T follicular helper cell (primary cell): ENCODE measurements around the gene ARAP2.
"Not testable (repeated sequence)": the region's sequence is repeated elsewhere in the genome, so short reads cannot be mapped to it uniquely, and the experiment has no call there.

Experiments used
- DNase-seq: peaks from one replicate; pipeline ENCODE4 v3.0.0-alpha.2; 2020; ENCODE audit warnings: low read depth

The ARAP2 gene

GRCh38 chr4:36182315-36182714 is 62.0 kb downstream of the ARAP2 start:
- not testable (repeated sequence) for DNase-seq

- no peak for DNase-seq
Observed at GRCh38 chr4:36180206-36180605, 64.1 kb downstream of the ARAP2 start.

GRCh38 chr4:36178484-36178883 is 65.8 kb downstream of the ARAP2 start:
- DNase-seq, result no peak

GRCh38 chr4:36177946-36178345 is 66.4 kb downstream of the ARAP2 start:
- no peak for DNase-seq

- DNase-seq, result no peak
Observed at GRCh38 chr4:36174570-36174969, 69.7 kb downstream of the ARAP2 start.

- no peak for DNase-seq
Observed at GRCh38 chr4:36173905-36174304, 70.4 kb downstream of the ARAP2 start.

GRCh38 chr4:36172656-36173055 is 71.7 kb downstream of the ARAP2 start:
- no peak for DNase-seq

GRCh38 chr4:36168127-36168878 is 76.0 kb downstream of the ARAP2 start:
- DNase-seq, result no peak

GRCh38 chr4:36165631-36166005 is 78.7 kb downstream of the ARAP2 start:
- no peak for DNase-seq

GRCh38 chr4:36164900-36165630 is 79.2 kb downstream of the ARAP2 start:
- no peak for DNase-seq

- no peak for DNase-seq
Observed at GRCh38 chr4:36163198-36163597, 81.1 kb downstream of the ARAP2 start.

GRCh38 chr4:36159208-36159607 is 85.1 kb downstream of the ARAP2 start:
- no peak for DNase-seq

GRCh38 chr4:36152735-36153134 is 91.6 kb downstream of the ARAP2 start:
- DNase-seq, result no peak

GRCh38 chr4:36142504-36142903 is 101.8 kb downstream of the ARAP2 start:
- no peak for DNase-seq

GRCh38 chr4:36141186-36141585 is 103.1 kb downstream of the ARAP2 start:
- no peak for DNase-seq

- no peak for DNase-seq
Observed at GRCh38 chr4:36140421-36140820, 103.9 kb downstream of the ARAP2 start.

GRCh38 chr4:36138220-36138619 is 106.1 kb downstream of the ARAP2 start:
- DNase-seq, result no peak

GRCh38 chr4:36137336-36137735 is 107.0 kb downstream of the ARAP2 start:
- DNase-seq, result no peak

GRCh38 chr4:36133658-36134057 is 110.7 kb downstream of the ARAP2 start:
- DNase-seq, result no peak

- no peak for DNase-seq
Observed at GRCh38 chr4:36133086-36133485, 111.2 kb downstream of the ARAP2 start.

- DNase-seq, result no peak
Observed at GRCh38 chr4:36130641-36131040, 113.7 kb downstream of the ARAP2 start.

- no peak for DNase-seq
Observed at GRCh38 chr4:36128689-36129088, 115.6 kb downstream of the ARAP2 start.

GRCh38 chr4:36123906-36124305 is 120.4 kb downstream of the ARAP2 start:
- DNase-seq, result no peak

GRCh38 chr4:36115312-36115711 is 129.0 kb downstream of the ARAP2 start:
- DNase-seq, result no peak
